Loucy (cell line): Measurements from ENCODE around the gene SH3GL1.

ENCODE experiments used
- H2AFZ ChIP-seq: fragments of 200-600 bp; sonication (generic); 2 replicates; pipeline ENCODE4 v1.6.0; 2016; ENCODE audit warnings: antibody characterized with exemption, mild to moderate bottlenecking, low read length, moderate library complexity
- H3F3A ChIP-seq: fragments of 200-600 bp; 2 replicates; pipeline ENCODE4 v1.6.0; 2016; ENCODE audit warnings: antibody characterized with exemption, low read depth, mild to moderate bottlenecking
- H3K27me3 ChIP-seq: fragments of 200-600 bp; sonication (generic); 2 replicates; pipeline ENCODE4 v1.6.1; 2014; ENCODE audit warnings: low read length, mild to moderate bottlenecking; ENCODE audit not compliant: insufficient read depth, poor library complexity, severe bottlenecking
- H3K36me3 ChIP-seq: fragments of 200-600 bp; sonication (generic); 2 replicates; pipeline ENCODE4 v1.6.1; 2016; ENCODE audit warnings: low read length; ENCODE audit not compliant: insufficient read depth
- H3K4me1 ChIP-seq: fragments of 200-600 bp; sonication (generic); 2 replicates; pipeline ENCODE4 v1.5.1; 2014; ENCODE audit warnings: low read length, mild to moderate bottlenecking; ENCODE audit not compliant: insufficient read depth, poor library complexity, severe bottlenecking
- H3K4me2 ChIP-seq: fragments of 200-600 bp; sonication (generic); 2 replicates; pipeline ENCODE4 v1.6.0; 2014; ENCODE audit warnings: antibody characterized with exemption, low read length, low read depth, mild to moderate bottlenecking; ENCODE audit not compliant: poor library complexity, severe bottlenecking
- H3K4me3 ChIP-seq: fragments of 200-600 bp; sonication (generic); 2 replicates; pipeline ENCODE4 v1.5.1; 2014; ENCODE audit warnings: low read length, mild to moderate bottlenecking, mixed read lengths; ENCODE audit not compliant: poor library complexity, severe bottlenecking
- H3K79me2 ChIP-seq: fragments of 200-600 bp; sonication (generic); 2 replicates; pipeline ENCODE4 v1.6.1; 2014; ENCODE audit warnings: low read length; ENCODE audit not compliant: insufficient read depth
- H3K9ac ChIP-seq: fragments of 200-600 bp; sonication (generic); 2 replicates; pipeline ENCODE4 v1.6.0; 2014; ENCODE audit warnings: mild to moderate bottlenecking, low read depth, low read length, moderate library complexity; ENCODE audit not compliant: poor library complexity, severe bottlenecking
- H3K9me2 ChIP-seq: fragments of 200-600 bp; sonication (generic); replicated peaks from 2 replicates; pipeline ENCODE4 v1.6.1; 2016; ENCODE audit warnings: low read depth, low read length, mixed read lengths
- H3K9me3 ChIP-seq: fragments of 200-600 bp; sonication (generic); 2 replicates; pipeline ENCODE4 v1.6.1; 2014; ENCODE audit warnings: mild to moderate bottlenecking, antibody characterized with exemption, low read length, low read depth; ENCODE audit not compliant: insufficient read depth
- H4K20me1 ChIP-seq: fragments of 200-600 bp; sonication (generic); 2 replicates; pipeline ENCODE4 v1.6.0; 2014; ENCODE audit warnings: antibody characterized with exemption, low read length, mild to moderate bottlenecking; ENCODE audit not compliant: insufficient read depth, poor library complexity, severe bottlenecking
- CTCF ChIP-seq: fragments of 200-600 bp; sonication (generic); conservative IDR thresholded peaks from 2 replicates; pipeline ENCODE4 v1.5.1; 2014; ENCODE audit warnings: mild to moderate bottlenecking, antibody characterized with exemption, low read length
- EZH2phosphoT487 ChIP-seq: fragments of 200-600 bp; IDR thresholded peaks from 2 replicates; pipeline ENCODE4 v1.6.1; 2018; ENCODE audit warnings: antibody characterized with exemption, mild to moderate bottlenecking, moderate library complexity, borderline replicate concordance

SH3GL1 gene

GRCh38 chr19:4362831-4363545 lies 37.4 kb downstream of the SH3GL1 start:
- Histone ChIP-seq H3K4me1 (peaks cover 2% of the 10 kb centered on the region), H3K27me3 (no peaks in the 10 kb centered on the region), H3K4me3 (no peak overlapping the region), H3K79me2 (peaks cover 8% of the 10 kb centered on the region; the same call in 1 of the 2 replicates), H3K9ac (no peak overlapping the region), H3K9me3 (no peaks in the 10 kb centered on the region), H3F3A (no peaks in the 10 kb centered on the region), H4K20me1 (no peaks in the 10 kb centered on the region), H3K9me2 (no peaks in the 10 kb centered on the region), H2AFZ (no peak overlapping the region), H3K36me3 (peaks cover 68% of the 10 kb centered on the region; the same call in 1 of the 2 replicates), H3K4me2 (no peak overlapping the region)
- TF ChIP-seq CTCF: no peak; the same call in 1 of the 2 replicates
- no peak for TF ChIP-seq EZH2phosphoT487

- no peak overlapping the region for H2AFZ ChIP-seq
- H3K9ac ChIP-seq: no peak overlapping the region
- TF ChIP-seq CTCF: no peak
- no peak for TF ChIP-seq EZH2phosphoT487
These were observed 38.1 kb downstream of the SH3GL1 start for GRCh38 chr19:4362101-4362828.

GRCh38 chr19:4361152-4362046 lies 38.9 kb downstream of the SH3GL1 start:
- TF ChIP-seq EZH2phosphoT487 (no peak), CTCF (no peak)
- H4K20me1 ChIP-seq: no peaks in the 10 kb centered on the region
- H3K9me3 ChIP-seq: no peaks in the 10 kb centered on the region
- peaks cover 68% of the 10 kb centered on the region; the same call in 1 of the 2 replicates for H3K36me3 ChIP-seq
- no peak overlapping the region for H2AFZ ChIP-seq
- no peak overlapping the region for H3K4me2 ChIP-seq
- no peak overlapping the region for H3K4me3 ChIP-seq
- H3K27me3 ChIP-seq: no peaks in the 10 kb centered on the region
- H3K9me2 ChIP-seq: no peaks in the 10 kb centered on the region
- no peak overlapping the region for H3K9ac ChIP-seq
- no peaks in the 10 kb centered on the region for H3K79me2 ChIP-seq
- no peaks in the 10 kb centered on the region for H3F3A ChIP-seq
- no peaks in the 10 kb centered on the region for H3K4me1 ChIP-seq

More at GRCh38 chr19:4362101-4362828, 38.1 kb downstream of the SH3GL1 start:
- peaks cover 68% of the 10 kb centered on the region; the same call in 1 of the 2 replicates for H3K36me3 ChIP-seq
- H3K4me3 ChIP-seq: no peak overlapping the region
- peaks cover 1% of the 10 kb centered on the region; the same call in 1 of the 2 replicates for H3K79me2 ChIP-seq
- H3K9me3 ChIP-seq: no peaks in the 10 kb centered on the region
- H3K9me2 ChIP-seq: no peaks in the 10 kb centered on the region
- H3F3A ChIP-seq: no peaks in the 10 kb centered on the region
- H3K4me2 ChIP-seq: no peak overlapping the region
- no peaks in the 10 kb centered on the region for H3K27me3 ChIP-seq
- H4K20me1 ChIP-seq: no peaks in the 10 kb centered on the region
- H3K4me1 ChIP-seq: no peaks in the 10 kb centered on the region
